Breast epithelium (tissue), 3 donors: ENCODE results near the gene MLX.

Experiments
- POLR2A ChIP-seq: fragments of 450-650 bp; IDR thresholded peaks from one replicate; pipeline ENCODE4 v1.6.1; 2016; ENCODE audit warnings: antibody characterized with exemption, mild to moderate bottlenecking, moderate library complexity
- POLR2AphosphoS5 ChIP-seq, 3 donors: sonication (generic); formaldehyde crosslinking; IDR thresholded peaks; one replicate each; pipeline ENCODE4 v1.6.1; 2017; ENCODE audit warnings: antibody characterized with exemption in 3 of 3
- TF ChIP-seq, protein P1 (sequence below), 3 donors: fragments of 450-650 bp; IDR thresholded peaks; one replicate each; pipeline ENCODE4 v1.5.1; 2016 to 2017; ENCODE audit warnings: antibody characterized with exemption in 3 of 3, mild to moderate bottlenecking in 3 of 3, moderate library complexity in 3 of 3

DNA sequence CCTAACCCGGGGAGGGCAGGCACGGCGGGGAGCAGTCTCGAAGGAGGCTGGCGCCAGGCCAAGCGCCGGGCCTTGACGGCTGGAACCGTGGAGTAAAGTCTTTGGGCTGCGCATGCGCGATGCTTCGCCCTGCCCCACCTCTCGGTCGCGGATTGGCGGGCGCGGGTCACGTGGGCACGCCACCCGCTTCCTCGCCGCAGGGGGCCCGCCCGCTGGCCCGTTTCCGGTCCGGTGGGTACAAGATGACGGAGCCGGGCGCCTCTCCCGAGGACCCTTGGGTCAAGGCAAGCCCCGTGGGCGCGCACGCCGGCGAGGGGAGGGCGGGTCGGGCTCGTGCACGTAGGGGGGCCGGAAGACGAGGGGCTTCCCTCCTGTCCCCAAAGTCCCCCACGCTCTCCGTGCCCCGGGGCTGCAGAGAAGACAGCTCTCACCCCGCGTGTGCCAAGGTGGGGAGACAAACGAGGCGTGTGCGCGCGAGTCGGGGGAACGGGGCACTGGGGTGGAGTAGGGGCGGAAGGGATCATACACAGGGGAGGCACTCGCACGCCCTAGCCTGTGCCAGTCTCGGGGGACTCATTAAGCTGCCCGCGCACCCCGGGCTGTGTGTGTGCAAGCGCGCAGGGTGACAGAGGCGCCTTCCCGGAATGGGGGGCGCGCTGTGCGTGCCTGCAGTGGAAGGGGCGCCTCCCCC, at the start of gene MLX:
- TF ChIP-seq, protein P1, sequence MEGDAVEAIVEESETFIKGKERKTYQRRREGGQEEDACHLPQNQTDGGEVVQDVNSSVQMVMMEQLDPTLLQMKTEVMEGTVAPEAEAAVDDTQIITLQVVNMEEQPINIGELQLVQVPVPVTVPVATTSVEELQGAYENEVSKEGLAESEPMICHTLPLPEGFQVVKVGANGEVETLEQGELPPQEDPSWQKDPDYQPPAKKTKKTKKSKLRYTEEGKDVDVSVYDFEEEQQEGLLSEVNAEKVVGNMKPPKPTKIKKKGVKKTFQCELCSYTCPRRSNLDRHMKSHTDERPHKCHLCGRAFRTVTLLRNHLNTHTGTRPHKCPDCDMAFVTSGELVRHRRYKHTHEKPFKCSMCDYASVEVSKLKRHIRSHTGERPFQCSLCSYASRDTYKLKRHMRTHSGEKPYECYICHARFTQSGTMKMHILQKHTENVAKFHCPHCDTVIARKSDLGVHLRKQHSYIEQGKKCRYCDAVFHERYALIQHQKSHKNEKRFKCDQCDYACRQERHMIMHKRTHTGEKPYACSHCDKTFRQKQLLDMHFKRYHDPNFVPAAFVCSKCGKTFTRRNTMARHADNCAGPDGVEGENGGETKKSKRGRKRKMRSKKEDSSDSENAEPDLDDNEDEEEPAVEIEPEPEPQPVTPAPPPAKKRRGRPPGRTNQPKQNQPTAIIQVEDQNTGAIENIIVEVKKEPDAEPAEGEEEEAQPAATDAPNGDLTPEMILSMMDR (IDR thresholded peaks at IDR 0.05) = no peak
- TF ChIP-seq POLR2A (peak; percentile 40), POLR2AphosphoS5 (IDR thresholded peaks at IDR 0.05) (peak; percentile 8 to 87 (median 66))
